Stimulated activated CD8-positive, alpha-beta memory T cell treated with anti-CD3 and anti-CD28 coated beads, Interleukin-12 subunit alpha, Interleukin-12 subunit beta, amount 100 ng/mL, for 1 hour (primary cell): ENCODE results near the gene CSF2.

Source experiments
- DNase-seq: peaks from one replicate; pipeline ENCODE4 v3.0.0-alpha.2; 2020; ENCODE audit warnings: low read depth

The CSF2 gene

GRCh38 chr5:132069994-132070393 lies 3.6 kb upstream of the CSF2 start:
- no peak for DNase-seq

- DNase-seq = no peak
Measured at GRCh38 chr5:132070460-132071337, 2.9 kb upstream of the CSF2 start.

- no peak for DNase-seq
Measured at GRCh38 chr5:132071338-132071707, 2.3 kb upstream of the CSF2 start.

- DNase-seq = no peak
Measured at GRCh38 chr5:132072070-132072469, 1.5 kb upstream of the CSF2 start.

GRCh38 chr5:132072528-132072927 lies 1.1 kb upstream of the CSF2 start:
- no peak for DNase-seq

- no peak for DNase-seq
Measured at GRCh38 chr5:132074091-132074771, 642 bp downstream of the CSF2 start.

GRCh38 chr5:132074772-132075718 lies 1.5 kb downstream of the CSF2 start:
- DNase-seq = no peak

GRCh38 chr5:132075719-132076077 lies 2.1 kb downstream of the CSF2 start:
- no peak for DNase-seq

GRCh38 chr5:132076202-132076830 lies 2.7 kb downstream of the CSF2 start:
- DNase-seq = no peak

- DNase-seq = no peak
Measured at GRCh38 chr5:132076983-132077382, 3.4 kb downstream of the CSF2 start.

GRCh38 chr5:132079081-132079480 lies 5.5 kb downstream of the CSF2 start:
- no peak for DNase-seq

GRCh38 chr5:132079619-132080018 lies 6.0 kb downstream of the CSF2 start:
- DNase-seq = no peak

- DNase-seq = no peak
Measured at GRCh38 chr5:132080595-132080994, 7.0 kb downstream of the CSF2 start.

- no peak for DNase-seq
Measured at GRCh38 chr5:132081458-132081857, 7.9 kb downstream of the CSF2 start.

GRCh38 chr5:132082329-132083023 lies 8.9 kb downstream of the CSF2 start:
- DNase-seq = no peak

- no peak for DNase-seq
Measured at GRCh38 chr5:132083071-132083678, 9.6 kb downstream of the CSF2 start.

GRCh38 chr5:132085686-132086085 lies 12.1 kb downstream of the CSF2 start:
- no peak for DNase-seq

- no peak for DNase-seq
Measured at GRCh38 chr5:132086277-132086794, 12.7 kb downstream of the CSF2 start.

- no peak for DNase-seq
Measured at GRCh38 chr5:132087176-132087575, 13.6 kb downstream of the CSF2 start.

GRCh38 chr5:132087661-132088060 lies 14.1 kb downstream of the CSF2 start:
- DNase-seq = no peak

- no peak for DNase-seq
Measured at GRCh38 chr5:132089363-132089762, 15.8 kb downstream of the CSF2 start.
